HFFc6 (cell line): ENCODE measurements around the gene SCUBE1. TPM values are rescaled to one million over a fixed set of nuclear protein-coding genes. Genes with fewer than 3 reads are reported as not detected.

Source experiments
- DNase-seq: peaks from one replicate; pipeline ENCODE4 v3.0.0-alpha.2; 2018
- H3K27ac Mint-ChIP-seq: 2 replicates; pipeline ENCODE4 v1.8.0; 2020; ENCODE audit warnings: mild to moderate bottlenecking, mixed read lengths
- H3K27me3 Mint-ChIP-seq: 2 replicates; pipeline ENCODE4 v1.8.0; 2021; ENCODE audit warnings: mild to moderate bottlenecking, moderate library complexity, mixed read lengths; ENCODE audit not compliant: insufficient read depth
- H3K36me3 Mint-ChIP-seq: 2 replicates; pipeline ENCODE4 v1.8.0; 2021; ENCODE audit warnings: low read depth, mixed read lengths
- H3K4me1 Mint-ChIP-seq: 2 replicates; pipeline ENCODE4 v1.8.0; 2020; ENCODE audit warnings: low read depth, mixed read lengths
- H3K4me3 Mint-ChIP-seq: 2 replicates; pipeline ENCODE4 v1.8.0; 2020; ENCODE audit warnings: mild to moderate bottlenecking, moderate library complexity, mixed read lengths
- H3K9me3 Mint-ChIP-seq: 2 replicates; pipeline ENCODE4 v1.8.0; 2020; ENCODE audit warnings: mild to moderate bottlenecking, mixed read lengths
- CTCF ChIP-seq: fragments of 200-600 bp; sonication (generic); IDR thresholded peaks from 2 replicates; pipeline ENCODE4 v1.5.0; 2021; ENCODE audit warnings: antibody characterized with exemption, mild to moderate bottlenecking
- total RNA-seq, 6 experiments: library from RNA; stranded (reverse); fragmentation: NEBNext Ultra II Directional; extraction: Animal tissue kit (Norgen Biotek cat#: 25700); gene quantifications; 2 replicates in 1 of 6; 3 replicates in 5 of 6; pipeline ENCODE4 v1.2.3, GENCODE V29; 2021

The SCUBE1 gene
- total RNA-seq, 6 experiments from 2014 or later, result not detected

GRCh38 chr22:43260331-43261231 is 82.6 kb downstream of the SCUBE1 start:
- no peak for DNase-seq
- Mint-ChIP-seq H3K4me3 (no peak overlapping the region), H3K36me3 (no peaks in the 10 kb centered on the region), H3K27me3 (peaks cover 76% of the 10 kb centered on the region), H3K27ac (no peak overlapping the region), H3K9me3 (no peaks in the 10 kb centered on the region), H3K4me1 (peaks cover 6% of the 10 kb centered on the region; the same call in 1 of the 2 replicates)
- no peak for TF ChIP-seq CTCF

GRCh38 chr22:43257961-43258360 is 85.2 kb downstream of the SCUBE1 start:
- Mint-ChIP-seq H3K27me3 (peaks cover 77% of the 10 kb centered on the region), H3K4me3 (no peak overlapping the region), H3K27ac (no peak overlapping the region), H3K9me3 (no peaks in the 10 kb centered on the region), H3K36me3 (no peaks in the 10 kb centered on the region), H3K4me1 (no peaks in the 10 kb centered on the region)
- no peak for TF ChIP-seq CTCF
- DNase-seq, result no peak

GRCh38 chr22:43257549-43257948 is 85.6 kb downstream of the SCUBE1 start:
- no peaks in the 10 kb centered on the region for H3K4me1 Mint-ChIP-seq
- H3K27ac Mint-ChIP-seq, result no peak overlapping the region
- H3K36me3 Mint-ChIP-seq, result no peaks in the 10 kb centered on the region
- TF ChIP-seq CTCF, result no peak
- H3K9me3 Mint-ChIP-seq, result no peaks in the 10 kb centered on the region
- peaks cover 76% of the 10 kb centered on the region for H3K27me3 Mint-ChIP-seq
- DNase-seq, result no peak
- H3K4me3 Mint-ChIP-seq, result no peak overlapping the region

- H3K4me3 Mint-ChIP-seq, result no peak overlapping the region
- DNase-seq, result no peak
- no peak for TF ChIP-seq CTCF
- no peaks in the 10 kb centered on the region for H3K9me3 Mint-ChIP-seq
- peaks cover 77% of the 10 kb centered on the region for H3K27me3 Mint-ChIP-seq
- H3K4me1 Mint-ChIP-seq, result no peaks in the 10 kb centered on the region
- no peak overlapping the region for H3K27ac Mint-ChIP-seq
- no peaks in the 10 kb centered on the region for H3K36me3 Mint-ChIP-seq
These were observed 86.1 kb downstream of the SCUBE1 start for GRCh38 chr22:43256976-43257545.

- H3K27ac Mint-ChIP-seq, result no peak overlapping the region
- no peak for TF ChIP-seq CTCF
These were observed 86.6 kb downstream of the SCUBE1 start for GRCh38 chr22:43256569-43256968.

More at GRCh38 chr22:43256569-43256968, 86.6 kb downstream of the SCUBE1 start:
- Mint-ChIP-seq H3K4me1 (no peaks in the 10 kb centered on the region), H3K36me3 (no peaks in the 10 kb centered on the region), H3K9me3 (no peaks in the 10 kb centered on the region), H3K27me3 (peaks cover 77% of the 10 kb centered on the region), H3K4me3 (no peak overlapping the region)
- no peak for DNase-seq
